WTC11 (cell line): ENCODE data around the gene SNHG17.
"Not testable (repeated sequence)": the region's sequence is repeated elsewhere in the genome, so short reads cannot be mapped to it uniquely, and the experiment has no call there.

Source experiments
- FOXK1 ChIP-seq: sonication (generic); formaldehyde crosslinking; IDR thresholded peaks from 2 replicates; pipeline ENCODE4 v1.8.0; 2022; ENCODE audit warnings: mild to moderate bottlenecking, moderate library complexity, missing genetic modification reagents
- RELA ChIP-seq: sonication (generic); formaldehyde crosslinking; IDR thresholded peaks from 2 replicates; pipeline ENCODE4 v1.8.1; 2022; ENCODE audit warnings: missing genetic modification reagents, mild to moderate bottlenecking, borderline replicate concordance
- TF ChIP-seq, protein P1 (sequence below): fragments of 200-600 bp; IDR thresholded peaks from 2 replicates; pipeline ENCODE4 v1.8.0; 2022; ENCODE audit warnings: antibody characterized with exemption

DNA sequence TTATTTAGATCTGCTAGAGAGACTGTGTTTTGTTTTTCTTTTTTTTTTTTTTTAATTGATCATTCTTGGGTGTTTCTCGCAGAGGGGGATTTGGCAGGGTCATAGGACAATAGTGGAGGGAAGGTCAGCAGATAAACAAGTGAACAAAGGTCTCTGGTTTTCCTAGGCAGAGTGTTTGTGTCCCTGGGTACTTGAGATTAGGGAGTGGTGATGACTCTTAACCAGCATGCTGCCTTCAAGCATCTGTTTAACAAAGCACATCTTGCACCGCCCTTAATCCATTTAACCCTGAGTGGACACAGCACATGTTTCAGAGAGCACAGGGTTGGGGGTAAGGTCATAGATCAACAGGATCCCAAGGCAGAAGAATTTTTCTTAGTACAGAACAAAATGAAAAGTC is 25.5 kb upstream of the SNHG17 start:
- TF ChIP-seq, protein P1, sequence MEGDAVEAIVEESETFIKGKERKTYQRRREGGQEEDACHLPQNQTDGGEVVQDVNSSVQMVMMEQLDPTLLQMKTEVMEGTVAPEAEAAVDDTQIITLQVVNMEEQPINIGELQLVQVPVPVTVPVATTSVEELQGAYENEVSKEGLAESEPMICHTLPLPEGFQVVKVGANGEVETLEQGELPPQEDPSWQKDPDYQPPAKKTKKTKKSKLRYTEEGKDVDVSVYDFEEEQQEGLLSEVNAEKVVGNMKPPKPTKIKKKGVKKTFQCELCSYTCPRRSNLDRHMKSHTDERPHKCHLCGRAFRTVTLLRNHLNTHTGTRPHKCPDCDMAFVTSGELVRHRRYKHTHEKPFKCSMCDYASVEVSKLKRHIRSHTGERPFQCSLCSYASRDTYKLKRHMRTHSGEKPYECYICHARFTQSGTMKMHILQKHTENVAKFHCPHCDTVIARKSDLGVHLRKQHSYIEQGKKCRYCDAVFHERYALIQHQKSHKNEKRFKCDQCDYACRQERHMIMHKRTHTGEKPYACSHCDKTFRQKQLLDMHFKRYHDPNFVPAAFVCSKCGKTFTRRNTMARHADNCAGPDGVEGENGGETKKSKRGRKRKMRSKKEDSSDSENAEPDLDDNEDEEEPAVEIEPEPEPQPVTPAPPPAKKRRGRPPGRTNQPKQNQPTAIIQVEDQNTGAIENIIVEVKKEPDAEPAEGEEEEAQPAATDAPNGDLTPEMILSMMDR, result not testable (repeated sequence)
- not testable (repeated sequence) for TF ChIP-seq FOXK1 (CRISPR knock-in tag); RELA
